SK-N-SH (cell line): Measurements from ENCODE around the gene VAMP5.

Experiments
- EP300 ChIP-seq, 2 experiments: IDR thresholded peaks; 2 replicates each; pipeline versions ENCODE4 v1.4.0 to v1.6.1; 2012; ENCODE audit warnings: borderline replicate concordance in 1 of 2, low read depth in 1 of 2, low read length in 1 of 2
- MXI1 ChIP-seq: IDR thresholded peaks from 2 replicates; pipeline ENCODE4 v1.6.1; 2012; ENCODE audit warnings: mild to moderate bottlenecking, low read depth, low read length, improper control_type of control experiment
- NFIC ChIP-seq: IDR thresholded peaks from 2 replicates; pipeline ENCODE4 v1.4.0; 2012; ENCODE audit warnings: borderline replicate concordance
- POLR2AphosphoS5 ChIP-seq: IDR thresholded peaks from 2 replicates; pipeline ENCODE4 v1.6.1; 2012; ENCODE audit warnings: low read depth, low read length
- RFX5 ChIP-seq: IDR thresholded peaks from 2 replicates; pipeline ENCODE4 v1.6.1; 2012; ENCODE audit warnings: mild to moderate bottlenecking, improper control_type of control experiment, low read length
- SIN3A ChIP-seq: IDR thresholded peaks from 2 replicates; pipeline ENCODE4 v1.6.1; 2012; ENCODE audit warnings: low read depth, mild to moderate bottlenecking, low read length, moderate library complexity, borderline replicate concordance
- TAF1 ChIP-seq: IDR thresholded peaks from 2 replicates; pipeline ENCODE4 v1.6.1; 2012; ENCODE audit warnings: low read depth, mild to moderate bottlenecking, low read length, moderate library complexity, borderline replicate concordance
- TF ChIP-seq, protein P1 (sequence below): IDR thresholded peaks from 2 replicates; pipeline ENCODE4 v1.6.1; 2012; ENCODE audit warnings: mild to moderate bottlenecking, low read depth, low read length, moderate library complexity
- TF ChIP-seq, protein P2 (sequence below): fragments of 200-600 bp; sonication (generic); IDR thresholded peaks from 2 replicates; pipeline ENCODE4 v1.6.1; 2017; ENCODE audit warnings: antibody characterized with exemption, mild to moderate bottlenecking, moderate library complexity

DNA sequence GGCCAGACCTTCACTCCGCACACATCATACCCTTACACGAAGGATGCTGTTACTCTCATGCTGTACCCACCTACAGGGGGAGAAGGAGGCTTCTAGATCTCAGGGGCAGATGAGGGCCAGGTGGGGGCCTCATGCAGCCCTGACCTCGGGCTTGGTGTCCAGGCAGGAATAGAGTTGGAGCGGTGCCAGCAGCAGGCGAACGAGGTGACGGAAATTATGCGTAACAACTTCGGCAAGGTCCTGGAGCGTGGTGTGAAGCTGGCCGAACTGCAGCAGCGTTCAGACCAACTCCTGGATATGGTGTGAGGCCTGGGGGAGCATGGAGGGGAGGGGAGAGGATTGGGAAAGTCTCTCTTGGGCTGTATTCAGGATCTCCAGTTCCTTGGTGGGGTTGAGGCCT, 7.3 kb downstream of the VAMP5 start:
- TF ChIP-seq POLR2AphosphoS5 (no peak), EP300 (IDR thresholded peaks at IDR 0.05; ENCODE audit: borderline replicate concordance in 1 of 2, low read depth in 1 of 2, low read length in 1 of 2) (no peak), RFX5 (no peak), TAF1 (no peak), NFIC (no peak), SIN3A (no peak), MXI1 (no peak)
- TF ChIP-seq, protein P1, sequence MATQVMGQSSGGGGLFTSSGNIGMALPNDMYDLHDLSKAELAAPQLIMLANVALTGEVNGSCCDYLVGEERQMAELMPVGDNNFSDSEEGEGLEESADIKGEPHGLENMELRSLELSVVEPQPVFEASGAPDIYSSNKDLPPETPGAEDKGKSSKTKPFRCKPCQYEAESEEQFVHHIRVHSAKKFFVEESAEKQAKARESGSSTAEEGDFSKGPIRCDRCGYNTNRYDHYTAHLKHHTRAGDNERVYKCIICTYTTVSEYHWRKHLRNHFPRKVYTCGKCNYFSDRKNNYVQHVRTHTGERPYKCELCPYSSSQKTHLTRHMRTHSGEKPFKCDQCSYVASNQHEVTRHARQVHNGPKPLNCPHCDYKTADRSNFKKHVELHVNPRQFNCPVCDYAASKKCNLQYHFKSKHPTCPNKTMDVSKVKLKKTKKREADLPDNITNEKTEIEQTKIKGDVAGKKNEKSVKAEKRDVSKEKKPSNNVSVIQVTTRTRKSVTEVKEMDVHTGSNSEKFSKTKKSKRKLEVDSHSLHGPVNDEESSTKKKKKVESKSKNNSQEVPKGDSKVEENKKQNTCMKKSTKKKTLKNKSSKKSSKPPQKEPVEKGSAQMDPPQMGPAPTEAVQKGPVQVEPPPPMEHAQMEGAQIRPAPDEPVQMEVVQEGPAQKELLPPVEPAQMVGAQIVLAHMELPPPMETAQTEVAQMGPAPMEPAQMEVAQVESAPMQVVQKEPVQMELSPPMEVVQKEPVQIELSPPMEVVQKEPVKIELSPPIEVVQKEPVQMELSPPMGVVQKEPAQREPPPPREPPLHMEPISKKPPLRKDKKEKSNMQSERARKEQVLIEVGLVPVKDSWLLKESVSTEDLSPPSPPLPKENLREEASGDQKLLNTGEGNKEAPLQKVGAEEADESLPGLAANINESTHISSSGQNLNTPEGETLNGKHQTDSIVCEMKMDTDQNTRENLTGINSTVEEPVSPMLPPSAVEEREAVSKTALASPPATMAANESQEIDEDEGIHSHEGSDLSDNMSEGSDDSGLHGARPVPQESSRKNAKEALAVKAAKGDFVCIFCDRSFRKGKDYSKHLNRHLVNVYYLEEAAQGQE = no peak
- TF ChIP-seq, protein P2, sequence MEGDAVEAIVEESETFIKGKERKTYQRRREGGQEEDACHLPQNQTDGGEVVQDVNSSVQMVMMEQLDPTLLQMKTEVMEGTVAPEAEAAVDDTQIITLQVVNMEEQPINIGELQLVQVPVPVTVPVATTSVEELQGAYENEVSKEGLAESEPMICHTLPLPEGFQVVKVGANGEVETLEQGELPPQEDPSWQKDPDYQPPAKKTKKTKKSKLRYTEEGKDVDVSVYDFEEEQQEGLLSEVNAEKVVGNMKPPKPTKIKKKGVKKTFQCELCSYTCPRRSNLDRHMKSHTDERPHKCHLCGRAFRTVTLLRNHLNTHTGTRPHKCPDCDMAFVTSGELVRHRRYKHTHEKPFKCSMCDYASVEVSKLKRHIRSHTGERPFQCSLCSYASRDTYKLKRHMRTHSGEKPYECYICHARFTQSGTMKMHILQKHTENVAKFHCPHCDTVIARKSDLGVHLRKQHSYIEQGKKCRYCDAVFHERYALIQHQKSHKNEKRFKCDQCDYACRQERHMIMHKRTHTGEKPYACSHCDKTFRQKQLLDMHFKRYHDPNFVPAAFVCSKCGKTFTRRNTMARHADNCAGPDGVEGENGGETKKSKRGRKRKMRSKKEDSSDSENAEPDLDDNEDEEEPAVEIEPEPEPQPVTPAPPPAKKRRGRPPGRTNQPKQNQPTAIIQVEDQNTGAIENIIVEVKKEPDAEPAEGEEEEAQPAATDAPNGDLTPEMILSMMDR = no peak
